ENCODE results near the gene PIK3R2. TPM values are rescaled to one million over a fixed set of nuclear protein-coding genes. Genes with fewer than 3 reads are reported as not detected.
"Not testable (repeated sequence)": the region's sequence is repeated elsewhere in the genome, so short reads cannot be mapped to it uniquely, and the experiment has no call there.

The PIK3R2 gene
- total RNA-seq, 1 donor from 2014 or later: 24.8 TPM

DNA sequence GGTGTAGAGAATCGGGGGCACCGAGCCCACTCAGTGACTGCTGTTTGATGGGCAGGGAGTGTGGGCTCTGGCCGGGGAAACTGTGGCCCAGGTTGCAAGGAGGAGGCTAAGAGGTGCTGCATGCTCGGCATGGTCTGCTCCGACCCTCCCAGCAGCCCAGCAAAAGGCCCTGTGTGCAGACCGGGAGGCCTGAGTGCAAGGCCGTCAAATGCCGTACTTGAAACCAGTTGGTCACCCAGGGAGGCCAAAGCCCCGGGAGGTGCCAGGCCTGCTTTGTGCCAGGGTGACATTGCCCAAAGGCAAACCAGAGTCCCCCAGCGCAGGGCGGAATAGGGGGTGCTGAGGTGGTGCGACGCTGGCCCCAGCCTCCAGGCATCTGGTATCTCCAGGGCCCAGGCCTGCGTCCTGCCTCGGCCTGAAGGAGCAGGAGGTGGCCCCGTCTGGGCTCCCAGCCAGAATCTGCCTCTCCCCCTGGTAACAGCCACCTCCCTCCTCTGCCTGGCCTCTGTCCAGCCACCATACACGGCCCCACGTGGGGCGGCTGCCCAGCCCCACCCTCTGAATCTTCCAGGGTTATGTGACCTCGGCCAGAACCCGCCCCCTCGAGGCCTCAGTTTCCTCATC is 4.0 kb downstream of the PIK3R2 start:
- Histone ChIP-seq H3K27me3 (no peaks in the 10 kb centered on the region), H3K4me3 (peak overlapping the region in 1 of 2 donors; percentile 16), H3K9me3 (no peaks in the 10 kb centered on the region), H3K27ac (peak overlapping the region; percentile 76), H3K36me3 (peaks cover 0 to 2% of the 10 kb centered on the region in 2 donors), H3K4me1 (peaks cover 70% of the 10 kb centered on the region)
- DNase-seq (ENCODE audit: extremely low spot score in 2 of 2): no peak
- intact Hi-C loops (cut with DNase I): no loop called here
- TF ChIP-seq, protein P1, sequence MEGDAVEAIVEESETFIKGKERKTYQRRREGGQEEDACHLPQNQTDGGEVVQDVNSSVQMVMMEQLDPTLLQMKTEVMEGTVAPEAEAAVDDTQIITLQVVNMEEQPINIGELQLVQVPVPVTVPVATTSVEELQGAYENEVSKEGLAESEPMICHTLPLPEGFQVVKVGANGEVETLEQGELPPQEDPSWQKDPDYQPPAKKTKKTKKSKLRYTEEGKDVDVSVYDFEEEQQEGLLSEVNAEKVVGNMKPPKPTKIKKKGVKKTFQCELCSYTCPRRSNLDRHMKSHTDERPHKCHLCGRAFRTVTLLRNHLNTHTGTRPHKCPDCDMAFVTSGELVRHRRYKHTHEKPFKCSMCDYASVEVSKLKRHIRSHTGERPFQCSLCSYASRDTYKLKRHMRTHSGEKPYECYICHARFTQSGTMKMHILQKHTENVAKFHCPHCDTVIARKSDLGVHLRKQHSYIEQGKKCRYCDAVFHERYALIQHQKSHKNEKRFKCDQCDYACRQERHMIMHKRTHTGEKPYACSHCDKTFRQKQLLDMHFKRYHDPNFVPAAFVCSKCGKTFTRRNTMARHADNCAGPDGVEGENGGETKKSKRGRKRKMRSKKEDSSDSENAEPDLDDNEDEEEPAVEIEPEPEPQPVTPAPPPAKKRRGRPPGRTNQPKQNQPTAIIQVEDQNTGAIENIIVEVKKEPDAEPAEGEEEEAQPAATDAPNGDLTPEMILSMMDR (IDR thresholded peaks at IDR 0.05): no peak
- TF ChIP-seq POLR2AphosphoS5 (IDR thresholded peaks at IDR 0.05; ENCODE audit: insufficient read depth in 1 of 2, low read depth in 1 of 2): peak; percentile 30 to 45
- no peak for TF ChIP-seq POLR2A (IDR thresholded peaks at IDR 0.05)

DNA sequence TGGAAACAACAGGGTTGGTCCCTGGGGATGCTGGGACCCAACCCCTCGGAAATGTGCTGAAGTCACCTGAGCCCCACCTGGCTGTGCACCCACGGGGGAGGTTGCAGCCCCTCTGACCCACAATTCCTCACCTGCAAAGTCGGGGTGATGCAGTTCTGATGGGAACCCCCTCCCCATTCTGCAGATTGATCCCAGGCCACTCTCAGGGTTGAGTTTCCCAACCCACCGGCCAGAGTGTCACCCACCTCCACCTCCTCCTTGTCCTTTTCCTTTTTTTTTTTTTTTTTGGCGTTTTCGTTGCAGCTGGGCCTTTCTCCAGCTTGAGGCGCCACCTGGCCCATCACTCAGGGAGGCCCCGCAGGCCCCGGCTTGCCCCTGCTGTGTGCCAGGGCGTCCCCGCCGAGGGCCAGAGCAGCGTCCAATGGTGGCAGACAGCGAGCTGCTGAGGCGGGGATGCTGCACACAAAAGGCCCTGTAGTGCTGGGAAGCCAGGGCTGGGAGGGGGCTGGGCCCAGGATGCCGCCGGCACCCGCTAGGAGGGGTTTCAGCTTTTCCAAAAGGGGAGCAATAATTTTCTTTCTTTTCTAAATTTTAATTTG is 4.6 kb downstream of the PIK3R2 start:
- intact Hi-C loops (cut with DNase I): no loop called here

DNA sequence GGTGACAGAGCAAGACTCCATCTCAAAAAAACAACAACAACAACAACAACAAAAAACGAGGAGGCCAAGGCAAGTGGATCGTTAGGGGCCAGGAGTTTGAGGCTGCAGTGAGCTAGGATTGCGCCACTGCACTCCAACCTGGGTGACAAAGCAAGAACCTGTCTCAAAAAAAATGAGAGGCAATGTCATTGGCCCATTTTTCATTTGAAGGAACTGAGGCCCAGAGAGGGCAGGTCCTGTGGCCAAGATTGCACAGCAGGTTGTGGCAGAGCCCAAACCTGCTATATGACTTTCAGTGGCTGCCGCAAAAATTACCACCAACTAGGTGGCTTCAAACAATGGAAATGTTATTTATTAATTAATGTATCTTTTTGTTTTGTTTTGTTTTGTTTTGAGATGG is 5.5 kb downstream of the PIK3R2 start:
- H3K4me1 ChIP-seq: peaks cover 66% of the 10 kb centered on the region
- TF ChIP-seq POLR2A (IDR thresholded peaks at IDR 0.05) (no peak), POLR2AphosphoS5 (IDR thresholded peaks at IDR 0.05; ENCODE audit: insufficient read depth in 1 of 2, low read depth in 1 of 2) (no peak)
- TF ChIP-seq, protein P1 (IDR thresholded peaks at IDR 0.05): no peak
- H3K9me3 ChIP-seq: no peaks in the 10 kb centered on the region
- H3K27me3 ChIP-seq: no peaks in the 10 kb centered on the region
- no peak overlapping the region for H3K4me3 ChIP-seq
- intact Hi-C loops (cut with DNase I): no loop called here
- no peak for DNase-seq (ENCODE audit: extremely low spot score in 2 of 2)
- H3K27ac ChIP-seq: peak overlapping the region; percentile 76
- H3K36me3 ChIP-seq: peaks cover 0 to 17% of the 10 kb centered on the region in 2 donors

More for the DNA sequence above, 4.6 kb downstream of the PIK3R2 start:
- H3K27me3 ChIP-seq: no peaks in the 10 kb centered on the region
- peaks cover 0 to 8% of the 10 kb centered on the region in 2 donors for H3K36me3 ChIP-seq
- H3K9me3 ChIP-seq: no peaks in the 10 kb centered on the region
- H3K4me3 ChIP-seq: peak overlapping the region in 1 of 2 donors; percentile 16
- TF ChIP-seq, protein P1 (IDR thresholded peaks at IDR 0.05): no peak
- peak in 1 of 2 donors; percentile 21 for TF ChIP-seq POLR2AphosphoS5 (IDR thresholded peaks at IDR 0.05; ENCODE audit: insufficient read depth in 1 of 2, low read depth in 1 of 2)
- DNase-seq (ENCODE audit: extremely low spot score in 2 of 2): no peak
- H3K4me1 ChIP-seq: peaks cover 67% of the 10 kb centered on the region
- peak overlapping the region; percentile 76 for H3K27ac ChIP-seq

DNA sequence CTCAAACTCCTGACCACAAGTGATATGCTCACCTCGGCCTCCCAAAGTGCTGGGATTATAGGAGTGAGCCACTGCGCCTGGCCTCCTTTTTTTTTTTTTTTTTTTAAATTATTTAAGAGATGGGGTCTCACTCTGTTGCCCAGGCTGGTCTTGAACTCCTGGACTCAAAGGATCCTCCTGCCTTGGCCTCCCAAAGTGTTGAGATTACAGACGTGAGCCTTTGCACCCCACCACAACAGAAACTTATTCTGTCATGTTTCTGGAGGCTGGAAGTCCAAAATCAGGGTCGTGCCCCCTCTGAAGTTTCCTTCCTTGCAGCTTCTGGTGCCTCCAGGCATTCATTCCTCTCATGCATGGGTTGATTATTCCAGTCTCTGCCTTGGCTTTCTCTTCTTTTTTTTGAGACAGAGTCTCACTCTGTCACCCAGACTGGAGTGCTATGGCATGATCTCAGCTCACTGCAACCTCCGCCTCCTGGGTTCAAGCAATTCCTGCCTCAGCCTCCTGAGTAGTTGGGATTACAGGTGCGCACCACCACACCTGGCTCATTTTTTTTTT is 6.2 kb downstream of the PIK3R2 start:
- Histone ChIP-seq H3K36me3 (peaks cover 0 to 22% of the 10 kb centered on the region in 2 donors), H3K4me1 (peaks cover 59% of the 10 kb centered on the region)
- intact Hi-C loops (cut with DNase I); H3K27ac ChIP-seq; H3K4me3 ChIP-seq; H3K27me3 ChIP-seq; H3K9me3 ChIP-seq; DNase-seq (ENCODE audit: extremely low spot score in 2 of 2): not testable (repeated sequence)

DNA sequence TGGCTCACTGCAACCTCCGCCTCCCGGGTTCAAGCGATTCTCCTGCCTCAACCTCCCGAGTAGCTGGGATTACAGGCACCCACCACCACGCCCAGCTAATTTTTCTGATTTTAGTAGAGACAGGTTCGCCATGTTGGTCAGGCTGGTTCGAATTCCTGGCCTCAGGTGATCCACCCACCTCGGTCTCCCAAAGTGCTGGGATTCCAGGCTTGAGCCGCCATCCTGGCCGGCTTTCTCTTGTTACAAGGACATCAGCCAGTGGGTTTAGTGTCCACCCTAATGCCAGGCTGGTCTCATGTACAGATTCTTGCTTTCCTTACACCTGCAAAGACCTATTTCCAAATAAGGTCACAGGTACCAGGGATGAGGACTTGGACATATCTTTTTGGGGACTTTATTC is 6.8 kb downstream of the PIK3R2 start:
- no peak for TF ChIP-seq POLR2AphosphoS5 (IDR thresholded peaks at IDR 0.05; ENCODE audit: insufficient read depth in 1 of 2, low read depth in 1 of 2)
- Histone ChIP-seq H3K27me3 (no peaks in the 10 kb centered on the region), H3K4me1 (peaks cover 53% of the 10 kb centered on the region), H3K36me3 (peaks cover 0 to 24% of the 10 kb centered on the region in 2 donors), H3K4me3 (no peak overlapping the region), H3K9me3 (no peaks in the 10 kb centered on the region), H3K27ac (no peak overlapping the region)
- DNase-seq (ENCODE audit: extremely low spot score in 2 of 2): no peak
- intact Hi-C loops (cut with DNase I): no loop called here

DNA sequence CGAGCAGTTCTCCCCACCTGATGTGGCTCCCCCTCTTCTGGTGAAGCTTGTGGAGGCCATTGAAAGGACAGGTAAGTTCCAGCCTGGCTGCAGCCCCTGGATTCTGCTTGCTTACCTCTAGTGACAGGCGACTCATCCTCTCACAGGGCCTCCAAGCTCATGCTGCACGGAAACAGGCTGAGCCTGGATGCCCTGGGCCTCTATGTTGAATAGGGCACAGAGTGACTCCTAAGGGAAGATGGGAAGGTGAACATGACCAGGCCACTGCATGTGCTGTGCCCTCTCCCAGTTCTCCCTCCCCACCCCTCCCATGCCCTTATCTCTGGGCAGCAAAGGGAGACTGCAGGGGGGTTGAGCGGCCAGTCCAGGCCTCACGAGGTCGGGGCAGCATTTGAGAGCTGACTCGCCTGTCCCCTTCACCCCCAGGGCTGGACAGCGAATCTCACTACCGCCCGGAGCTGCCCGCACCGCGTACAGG is 7.6 kb downstream of the PIK3R2 start:
- peak in 1 of 2 donors; percentile 82 for DNase-seq (ENCODE audit: extremely low spot score in 2 of 2)
- intact Hi-C loops (cut with DNase I): no loop called here
- Histone ChIP-seq H3K4me1 (peaks cover 46% of the 10 kb centered on the region), H3K4me3 (peak overlapping the region; percentile 40 to 64), H3K36me3 (peaks cover 0 to 32% of the 10 kb centered on the region in 2 donors), H3K27ac (peak overlapping the region; percentile 73), H3K27me3 (no peaks in the 10 kb centered on the region), H3K9me3 (no peaks in the 10 kb centered on the region)
- TF ChIP-seq POLR2A (IDR thresholded peaks at IDR 0.05): no peak
